H4 (cell line): ENCODE data around the gene BTRC. TPM values are rescaled to one million over a fixed set of nuclear protein-coding genes. Genes with fewer than 3 reads are reported as not detected.
A peak's percentile ranks its signal among the peaks of the same experiment; 100 is the strongest.
"Not testable (repeated sequence)": the region's sequence is repeated elsewhere in the genome, so short reads cannot be mapped to it uniquely, and the experiment has no call there.

Experiments used
- DNase-seq: peaks from one replicate; pipeline ENCODE4 v3.0.0-alpha.2; 2015; ENCODE audit warnings: low spot score
- total RNA-seq: library from RNA; depleted of rRNA; stranded (reverse); fragments of >200 nt; shearing (Covaris generic); gene quantifications from 2 replicates; pipeline ENCODE4 v1.2.3, GENCODE V29; 2014; rRNA removed

The BTRC gene
- 9.2 and 9.3 TPM in 2 replicates for total RNA-seq

DNA sequence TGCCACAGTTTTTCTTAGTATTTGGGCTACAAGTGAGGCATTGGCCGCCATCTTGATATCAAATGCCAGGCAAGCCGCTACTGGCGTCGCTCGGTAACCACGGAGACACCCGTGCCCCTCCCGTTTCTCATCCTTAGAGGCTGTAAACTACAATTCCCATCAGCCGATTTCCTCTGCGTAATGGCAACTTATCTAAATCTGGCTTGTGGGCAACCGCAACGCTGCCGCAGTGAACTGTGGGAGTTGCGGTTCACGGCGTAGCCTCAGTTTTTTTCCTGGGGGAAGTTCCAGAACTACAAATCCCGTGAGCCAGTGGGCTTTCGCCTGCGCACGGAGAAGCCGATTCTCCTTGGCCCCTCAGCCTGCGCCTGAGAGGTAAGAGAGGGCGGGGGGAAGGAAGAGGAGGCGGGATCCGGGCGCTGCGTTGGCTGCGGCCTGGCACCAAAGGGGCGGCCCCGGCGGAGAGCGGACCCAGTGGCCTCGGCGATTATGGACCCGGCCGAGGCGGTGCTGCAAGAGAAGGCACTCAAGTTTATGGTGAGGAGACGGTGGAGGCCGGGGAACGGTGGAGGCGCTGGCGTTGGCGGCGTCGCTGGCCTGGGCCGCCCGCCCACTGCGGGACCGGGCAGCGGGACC is at the start of gene BTRC:
TSS of gene BTRC (plus strand) at position 474 of the 636 bp plus-strand sequence. CDS start at position 490, 16 bp downstream.
- peak; percentile 99 for DNase-seq

DNA sequence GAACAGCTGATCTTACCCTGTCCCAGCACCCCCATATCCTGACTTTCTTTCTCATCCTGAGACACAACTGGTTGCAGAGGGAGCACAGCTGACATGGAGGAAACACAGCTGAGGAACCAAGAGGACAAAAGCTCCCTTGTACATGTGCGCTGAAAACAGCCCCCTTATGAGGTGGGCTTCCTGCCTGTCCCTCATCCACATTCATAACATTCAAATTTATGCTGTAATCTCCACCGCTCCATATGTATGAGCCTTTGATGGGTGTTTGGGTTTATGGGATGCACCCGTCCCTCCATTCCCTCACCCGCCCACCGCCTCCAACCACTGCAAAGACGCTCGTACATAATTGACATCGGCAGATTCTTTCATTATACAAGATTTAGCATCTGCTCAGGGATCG is 49.6 kb upstream of the BTRC start:
- DNase-seq, result no peak

- DNase-seq, result no peak
Measured at GRCh38 chr10:101305320-101306241, 48.4 kb upstream of the BTRC start.

DNA sequence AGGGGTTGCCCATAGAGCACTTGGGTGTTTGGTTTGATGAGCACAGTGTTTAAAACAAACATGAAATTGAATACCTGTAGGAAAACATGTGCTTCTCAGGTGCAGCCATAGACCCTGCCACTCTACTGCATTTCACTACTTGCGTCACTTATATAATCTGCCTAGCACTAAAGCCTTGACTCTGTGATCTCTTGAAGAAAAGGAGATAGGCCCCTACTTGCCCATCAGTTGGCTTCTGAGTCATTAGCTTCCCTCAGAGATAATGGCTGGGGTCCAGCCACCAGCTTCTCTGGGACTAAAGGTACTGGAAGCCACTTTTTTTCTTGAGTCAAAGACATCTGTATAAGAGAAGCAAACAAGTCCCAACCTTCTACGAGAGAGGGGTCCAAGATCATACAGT is 45.9 kb upstream of the BTRC start:
- no peak for DNase-seq

DNA sequence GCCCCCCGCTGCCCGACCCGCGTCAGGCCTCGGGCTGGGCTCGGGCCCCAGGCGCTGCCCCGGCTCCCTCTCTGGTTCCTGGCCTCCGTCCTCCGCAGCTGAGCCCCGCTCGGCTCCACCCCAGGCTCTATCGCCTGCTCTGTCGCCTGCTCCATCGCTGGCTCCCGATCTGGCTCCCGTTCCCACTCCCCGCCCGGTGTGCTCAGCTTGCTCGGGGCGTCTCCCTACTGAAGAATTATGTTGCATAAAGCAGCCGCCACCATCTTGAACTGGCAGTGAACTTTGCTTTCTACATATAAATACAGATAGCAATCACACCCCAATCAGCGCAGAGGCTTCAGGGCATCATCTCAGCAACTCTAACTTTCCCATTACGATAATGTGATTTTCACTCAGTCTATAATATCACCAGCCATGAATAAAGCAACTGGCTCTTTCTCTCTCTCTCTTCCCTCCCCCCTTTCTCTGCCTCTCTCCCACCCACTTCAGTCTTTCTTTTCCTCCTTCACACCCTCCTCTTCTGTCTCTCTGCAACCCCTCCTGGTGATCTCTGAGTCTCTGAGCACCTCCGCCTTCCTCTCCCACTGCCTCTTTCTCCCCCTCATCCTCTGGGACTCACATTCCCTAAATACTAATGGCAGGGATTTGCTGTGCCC is 43.3 kb upstream of the BTRC start:
- no peak for DNase-seq

GRCh38 chr10:101311185-101312066 is 42.5 kb upstream of the BTRC start:
- no peak for DNase-seq

GRCh38 chr10:101319241-101319915 is 34.6 kb upstream of the BTRC start:
- no peak for DNase-seq

- DNase-seq, result no peak
Measured at GRCh38 chr10:101321073-101321472, 32.9 kb upstream of the BTRC start.

- DNase-seq, result no peak
Measured at GRCh38 chr10:101322266-101323108, 31.5 kb upstream of the BTRC start.

- no peak for DNase-seq
Measured at GRCh38 chr10:101323495-101323894, 30.5 kb upstream of the BTRC start.

DNA sequence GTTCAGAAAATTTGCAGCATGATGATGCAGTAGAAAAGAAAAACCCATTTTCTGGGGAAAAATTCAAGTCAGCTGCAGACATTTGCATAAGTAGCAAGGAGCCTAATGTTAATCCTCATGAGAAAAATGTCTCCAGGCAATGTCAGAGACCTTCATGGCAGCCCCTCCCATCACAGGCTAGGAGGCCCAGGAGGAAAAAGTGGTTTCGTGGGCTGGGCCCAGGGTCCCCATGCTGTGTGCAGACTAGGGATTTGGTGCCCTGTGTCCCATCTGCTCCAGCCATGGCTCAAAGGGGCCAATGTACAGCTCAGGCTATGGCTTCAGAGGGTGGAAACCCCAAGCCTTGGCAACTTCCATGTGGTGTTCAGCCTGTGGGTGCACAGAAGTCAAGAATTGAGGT is 26.5 kb upstream of the BTRC start:
- not testable (repeated sequence) for DNase-seq

GRCh38 chr10:101329341-101330032 is 24.5 kb upstream of the BTRC start:
- DNase-seq, result no peak

DNA sequence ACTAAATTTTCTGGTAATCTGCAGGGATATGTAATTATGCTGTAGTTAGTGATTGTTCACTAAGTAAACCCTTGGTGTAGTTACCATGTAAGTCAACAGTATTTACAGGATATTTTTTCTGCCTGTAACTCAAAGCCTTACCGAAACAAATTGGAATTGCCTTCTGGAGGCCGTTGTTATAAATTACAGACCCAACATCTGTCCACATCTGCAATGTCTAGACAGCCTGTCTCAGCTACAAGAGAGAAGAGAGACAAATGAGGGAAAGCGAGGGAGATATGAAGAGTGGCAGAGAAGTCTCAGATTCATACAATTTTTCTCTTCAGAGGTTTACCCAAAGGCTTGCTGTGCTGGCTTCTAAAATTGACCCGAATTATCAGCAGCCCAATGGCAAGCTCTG is 23.7 kb upstream of the BTRC start:
- no peak for DNase-seq

DNA sequence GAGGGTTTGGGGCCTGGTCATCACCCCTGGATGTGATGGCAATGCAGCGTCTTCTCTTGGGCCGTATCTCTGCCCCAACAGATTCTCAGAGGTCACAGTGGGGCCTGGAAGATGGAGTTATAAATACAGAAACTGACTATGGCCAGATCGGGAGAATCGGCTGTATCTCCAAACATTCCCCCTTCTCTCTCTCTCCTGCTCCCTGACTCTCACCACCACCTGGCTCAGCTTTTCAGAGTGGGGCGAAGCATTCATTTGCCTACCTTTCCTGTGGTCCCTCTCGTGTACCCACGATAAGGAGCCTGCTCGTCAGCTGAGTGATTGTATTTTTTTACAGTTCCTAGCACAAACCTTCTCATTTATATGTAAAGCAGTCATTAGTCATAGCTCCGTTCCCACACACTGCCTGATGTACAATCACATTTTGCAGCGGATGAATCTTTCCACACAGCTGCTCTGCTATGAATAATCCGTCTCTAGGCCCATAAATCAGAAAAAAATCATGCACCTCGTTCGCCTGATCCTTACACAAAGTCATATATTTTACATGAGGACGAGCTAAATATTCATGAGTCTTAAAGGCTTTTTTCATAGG is 23.2 kb upstream of the BTRC start:
- DNase-seq, result no peak

GRCh38 chr10:101331956-101332355 is 22.0 kb upstream of the BTRC start:
- DNase-seq, result no peak

DNA sequence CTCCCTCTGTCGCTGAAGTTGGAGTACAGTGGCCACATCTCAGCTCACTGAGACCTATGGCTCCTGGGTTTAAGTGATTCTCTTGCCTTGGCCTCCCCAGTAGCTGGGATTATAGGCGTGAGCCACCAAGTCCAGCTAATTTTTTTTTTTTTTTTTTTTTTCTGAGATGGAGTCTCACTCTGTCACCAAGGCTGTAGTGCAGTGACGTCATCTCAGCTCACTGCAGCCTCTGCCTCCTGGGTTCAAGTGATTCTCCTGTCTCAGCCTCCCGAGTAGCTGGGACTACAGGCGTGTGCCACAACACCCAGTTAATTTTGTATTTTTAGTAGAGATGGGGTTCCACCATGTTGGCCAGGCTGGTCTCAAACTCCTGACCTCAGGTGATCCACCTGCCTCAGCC is 19.7 kb upstream of the BTRC start:
- DNase-seq, result not testable (repeated sequence)

- DNase-seq, result no peak
Measured at GRCh38 chr10:101336382-101336781, 17.6 kb upstream of the BTRC start.

DNA sequence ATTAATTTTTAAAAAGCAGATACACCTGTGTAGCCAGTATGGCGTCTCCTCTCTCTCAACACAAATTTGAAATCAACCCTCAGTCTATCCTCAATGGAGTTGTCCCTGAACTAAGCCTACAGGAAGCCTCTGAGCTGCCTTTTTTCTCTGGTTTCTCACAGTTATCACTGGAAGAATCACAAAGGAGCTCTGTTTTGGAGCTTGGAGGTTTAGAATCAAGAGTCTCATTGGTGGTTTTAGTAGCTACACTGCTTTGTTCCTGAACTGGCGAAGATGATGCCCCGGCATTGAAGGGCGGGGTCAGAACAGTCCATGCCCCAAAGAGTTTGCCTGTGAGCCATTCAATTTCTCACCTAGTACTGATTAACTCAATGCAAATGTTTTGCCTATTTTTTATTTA is 16.1 kb upstream of the BTRC start:
- no peak for DNase-seq

GRCh38 chr10:101341438-101341837 is 12.5 kb upstream of the BTRC start:
- no peak for DNase-seq
